Measurements from ENCODE around the gene PTPRK. TPM values are rescaled to one million over a fixed set of nuclear protein-coding genes. Genes with fewer than 3 reads are reported as not detected.
A peak's percentile ranks its signal among the peaks of the same experiment; 100 is the strongest.

The PTPRK gene
- polyA plus RNA-seq, 1 donor (not counting 4 experiments of a cell fraction or from before 2014, with no cell fraction given) = 52.7 TPM

DNA sequence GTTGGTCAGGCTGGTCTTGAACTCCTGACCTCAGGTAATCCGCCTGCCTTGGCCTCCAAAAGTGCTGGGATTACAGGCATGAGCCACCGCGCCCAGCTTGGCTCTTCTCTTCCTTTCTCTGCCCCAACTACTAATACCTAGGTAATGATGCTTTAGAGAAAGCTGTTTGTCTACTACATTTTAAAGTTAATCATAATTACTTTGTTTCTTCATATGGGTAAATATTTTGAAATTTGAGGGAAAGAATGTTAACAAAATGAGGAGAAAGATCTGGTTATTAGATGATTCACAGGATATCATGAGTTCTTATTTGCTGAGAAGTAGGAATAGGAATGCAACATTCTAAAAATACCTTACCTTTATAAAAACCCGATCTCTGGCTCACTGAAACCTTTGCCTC, 18.4 kb upstream of the PTPRK start:
- FAIRE-seq = no peak
- Histone ChIP-seq H2AFZ (ENCODE audit: control insufficient read depth, low read length) (no peak overlapping the region), H3K36me3 (ENCODE audit: control insufficient read depth in 2 of 2, extremely low read depth in 1 of 2, insufficient read depth in 2 of 2, low read length in 2 of 2) (no peaks in the 10 kb centered on the region), H3K4me2 (ENCODE audit: control insufficient read depth, extremely low read depth, insufficient read depth, low read depth, low read length) (no peak overlapping the region), H3K4me1 (ENCODE audit: control insufficient read depth, extremely low read depth, insufficient read depth, low read length) (no peaks in the 10 kb centered on the region), H3K9me1 (ENCODE audit: control insufficient read depth, extremely low read depth, insufficient read depth, low read length) (no peaks in the 10 kb centered on the region), H3K4me3 (ENCODE audit: control insufficient read depth in 2 of 3, extremely low read depth in 1 of 3, insufficient read depth in 2 of 3, low read depth in 1 of 3, low read length in 3 of 3) (no peak overlapping the region), H3K9me3 (ENCODE audit: control insufficient read depth, low read depth, low read length) (no peaks in the 10 kb centered on the region), H3K27me3 (ENCODE audit: control insufficient read depth, extremely low read depth, insufficient read depth, low read length) (no peaks in the 10 kb centered on the region), H4K20me1 (ENCODE audit: control insufficient read depth, extremely low read depth, insufficient read depth, low read length) (no peaks in the 10 kb centered on the region), H3K9ac (ENCODE audit: control insufficient read depth, extremely low read depth, insufficient read depth, low read length) (no peak overlapping the region), H3K79me2 (ENCODE audit: control insufficient read depth, insufficient read depth, low read length) (no peaks in the 10 kb centered on the region), H3K27ac (ENCODE audit: control insufficient read depth, insufficient read depth, low read length) (no peak overlapping the region)
- no peak for DNase-seq (ENCODE audit: low read depth, low spot score)
- TF ChIP-seq CTCF (optimal IDR thresholded peaks at IDR 0.05 in 1 of 3, IDR thresholded peaks at IDR 0.05 in 1 of 3, conservative IDR thresholded peaks at IDR 0.05 in 1 of 3; ENCODE audit: extremely low read depth in 1 of 3, insufficient read depth in 2 of 3, low read length in 3 of 3) (no peak), EZH2 (IDR thresholded peaks at IDR 0.05; ENCODE audit: low read length) (no peak)
- dilution Hi-C loops (cut with MboI; ENCODE audit: extremely low pct_ligation_motif_present, low sequenced_read_pairs) = no loop called here

DNA sequence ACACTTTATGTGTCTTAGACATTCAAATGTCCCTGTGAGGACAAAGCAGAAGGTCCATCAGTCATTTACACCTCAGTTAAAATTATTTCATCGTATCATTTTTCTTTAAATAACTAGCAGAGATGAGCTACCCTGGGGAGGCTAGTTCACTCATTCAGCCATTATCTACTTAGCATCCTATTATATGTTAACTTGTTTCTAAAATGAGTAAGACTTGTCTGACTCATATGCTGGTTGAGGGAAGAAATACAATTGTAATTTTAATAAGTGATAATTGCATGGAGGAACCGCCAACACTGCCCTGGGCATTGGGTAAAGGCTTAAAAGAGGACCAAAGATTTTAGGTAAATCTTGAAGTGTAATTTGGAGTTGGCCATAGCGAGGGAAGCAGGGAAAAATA, 12.4 kb upstream of the PTPRK start:
- DNase-seq (ENCODE audit: low read depth, low spot score) (no peak), FAIRE-seq (peak; percentile 46)
- no peak overlapping the region for H3K27ac ChIP-seq (ENCODE audit: control insufficient read depth, insufficient read depth, low read length)
- no peaks in the 10 kb centered on the region for H3K27me3 ChIP-seq (ENCODE audit: control insufficient read depth, extremely low read depth, insufficient read depth, low read length)
- no peaks in the 10 kb centered on the region for H4K20me1 ChIP-seq (ENCODE audit: control insufficient read depth, extremely low read depth, insufficient read depth, low read length)
- H3K79me2 ChIP-seq (ENCODE audit: control insufficient read depth, insufficient read depth, low read length) = no peaks in the 10 kb centered on the region
- no peaks in the 10 kb centered on the region for H3K36me3 ChIP-seq (ENCODE audit: control insufficient read depth in 2 of 2, extremely low read depth in 1 of 2, insufficient read depth in 2 of 2, low read length in 2 of 2)
- TF ChIP-seq CTCF (optimal IDR thresholded peaks at IDR 0.05 in 1 of 3, IDR thresholded peaks at IDR 0.05 in 1 of 3, conservative IDR thresholded peaks at IDR 0.05 in 1 of 3; ENCODE audit: extremely low read depth in 1 of 3, insufficient read depth in 2 of 3, low read length in 3 of 3) (no peak), EZH2 (IDR thresholded peaks at IDR 0.05; ENCODE audit: low read length) (no peak)
- H3K4me1 ChIP-seq (ENCODE audit: control insufficient read depth, extremely low read depth, insufficient read depth, low read length) = peaks cover 2% of the 10 kb centered on the region
- no peak overlapping the region for H3K4me3 ChIP-seq (ENCODE audit: control insufficient read depth in 2 of 3, extremely low read depth in 1 of 3, insufficient read depth in 2 of 3, low read depth in 1 of 3, low read length in 3 of 3)
- H2AFZ ChIP-seq (ENCODE audit: control insufficient read depth, low read length) = no peak overlapping the region
- H3K9me3 ChIP-seq (ENCODE audit: control insufficient read depth, low read depth, low read length) = no peaks in the 10 kb centered on the region
- H3K4me2 ChIP-seq (ENCODE audit: control insufficient read depth, extremely low read depth, insufficient read depth, low read depth, low read length) = no peak overlapping the region
- H3K9me1 ChIP-seq (ENCODE audit: control insufficient read depth, extremely low read depth, insufficient read depth, low read length) = no peaks in the 10 kb centered on the region
- dilution Hi-C loops (cut with MboI; ENCODE audit: extremely low pct_ligation_motif_present, low sequenced_read_pairs) = no loop called here
- H3K9ac ChIP-seq (ENCODE audit: control insufficient read depth, extremely low read depth, insufficient read depth, low read length) = no peak overlapping the region

All from keratinocyte (primary cell).